Measurements from ENCODE around the gene ITGB6. TPM values are rescaled to one million over a fixed set of nuclear protein-coding genes. Genes with fewer than 3 reads are reported as not detected.

ITGB6 gene
- total and polyA plus RNA-seq, 10 of the 15 experiments (the other 5 are each of a cell fraction or from before 2014, with no cell fraction given) = 0.04 TPM; not detected in 9

GRCh38 chr2:160203007-160203406, 2.9 kb upstream of the ITGB6 start:
- H3K79me2 ChIP-seq (ENCODE audit: control insufficient read depth, insufficient read depth, low read length) = no peaks in the 10 kb centered on the region
- BruUV-seq (replicated peaks) = no TSS peak
- RAD21 ChIA-PET (ENCODE audit: unreplicated experiment) = no interaction called here
- FAIRE-seq (no peak), DNase-seq (ENCODE audit: low read depth, low spot score) (no peak), ATAC-seq (no peak)
- H3K4me3 ChIP-seq = no peak overlapping the region
- peaks cover 8% of the 10 kb centered on the region for H3K4me1 ChIP-seq (ENCODE audit: control insufficient read depth, insufficient read depth, low read length)
- POLR2A ChIA-PET = interaction anchor here (1.5 kb wide), 1 partner anchor 16 kb away, joined by 3 read pairs; no protein-coding TSS in a partner anchor
- WGBS (ENCODE audit: insufficient coverage, insufficient replicate concordance, low lambda C conversion rate, missing lambda C conversion rate) = 100% methylated on average over 1 of the region's 1 CpG
- SMC1A ChIA-PET (ENCODE audit: uncharacterized antibody, unreplicated experiment) = no interaction called here
- CTCF ChIA-PET = interaction anchor here (1.0 to 1.4 kb wide), 3 partner anchors 17 to 1126 kb away, joined by 3 to 6 read pairs (median 3); no protein-coding TSS in a partner anchor
- no peak overlapping the region for H2AFZ ChIP-seq (ENCODE audit: control insufficient read depth, low read depth, low read length)
- no peak overlapping the region for H3K27ac ChIP-seq (ENCODE audit: control insufficient read depth, insufficient read depth)
- no peaks in the 10 kb centered on the region for H3K27me3 ChIP-seq (replicated peaks in 1 of 2; ENCODE audit: control insufficient read depth in 2 of 2, insufficient read depth in 2 of 2, low read length in 1 of 2)
- in situ Hi-C loops (cut with MboI) = no loop called here
- no peak overlapping the region for H3K4me2 ChIP-seq (ENCODE audit: control insufficient read depth, insufficient read depth)
- no peaks in the 10 kb centered on the region for H4K20me1 ChIP-seq (ENCODE audit: control insufficient read depth, insufficient read depth)
- H3K9me3 ChIP-seq (replicated peaks; ENCODE audit: control insufficient read depth, insufficient read depth, low read length) = peaks cover 2% of the 10 kb centered on the region; the same call in 2 of the 3 replicates
- no peaks in the 10 kb centered on the region; a peak in 1 of 4 replicates for H3K36me3 ChIP-seq (ENCODE audit: control insufficient read depth in 2 of 2, insufficient read depth in 2 of 2, low read length in 1 of 2)
- intact Hi-C loops (cut with micrococcal nuclease; ENCODE audit: unreplicated experiment) = loop anchor here (10.0 kb wide), 1 partner anchor 308 kb away; no protein-coding TSS in a partner anchor
- no peak overlapping the region for H3K9ac ChIP-seq (ENCODE audit: control insufficient read depth, insufficient read depth, low read length)
- TF ChIP-seq TAF1 (IDR thresholded peaks at IDR 0.05; ENCODE audit: borderline replicate concordance, low read depth, low read length) = no peak
- TF ChIP-seq E2F8 (IDR thresholded peaks at IDR 0.05; ENCODE audit: low read depth, partially characterized antibody) = no peak
- TF ChIP-seq, protein P1, sequence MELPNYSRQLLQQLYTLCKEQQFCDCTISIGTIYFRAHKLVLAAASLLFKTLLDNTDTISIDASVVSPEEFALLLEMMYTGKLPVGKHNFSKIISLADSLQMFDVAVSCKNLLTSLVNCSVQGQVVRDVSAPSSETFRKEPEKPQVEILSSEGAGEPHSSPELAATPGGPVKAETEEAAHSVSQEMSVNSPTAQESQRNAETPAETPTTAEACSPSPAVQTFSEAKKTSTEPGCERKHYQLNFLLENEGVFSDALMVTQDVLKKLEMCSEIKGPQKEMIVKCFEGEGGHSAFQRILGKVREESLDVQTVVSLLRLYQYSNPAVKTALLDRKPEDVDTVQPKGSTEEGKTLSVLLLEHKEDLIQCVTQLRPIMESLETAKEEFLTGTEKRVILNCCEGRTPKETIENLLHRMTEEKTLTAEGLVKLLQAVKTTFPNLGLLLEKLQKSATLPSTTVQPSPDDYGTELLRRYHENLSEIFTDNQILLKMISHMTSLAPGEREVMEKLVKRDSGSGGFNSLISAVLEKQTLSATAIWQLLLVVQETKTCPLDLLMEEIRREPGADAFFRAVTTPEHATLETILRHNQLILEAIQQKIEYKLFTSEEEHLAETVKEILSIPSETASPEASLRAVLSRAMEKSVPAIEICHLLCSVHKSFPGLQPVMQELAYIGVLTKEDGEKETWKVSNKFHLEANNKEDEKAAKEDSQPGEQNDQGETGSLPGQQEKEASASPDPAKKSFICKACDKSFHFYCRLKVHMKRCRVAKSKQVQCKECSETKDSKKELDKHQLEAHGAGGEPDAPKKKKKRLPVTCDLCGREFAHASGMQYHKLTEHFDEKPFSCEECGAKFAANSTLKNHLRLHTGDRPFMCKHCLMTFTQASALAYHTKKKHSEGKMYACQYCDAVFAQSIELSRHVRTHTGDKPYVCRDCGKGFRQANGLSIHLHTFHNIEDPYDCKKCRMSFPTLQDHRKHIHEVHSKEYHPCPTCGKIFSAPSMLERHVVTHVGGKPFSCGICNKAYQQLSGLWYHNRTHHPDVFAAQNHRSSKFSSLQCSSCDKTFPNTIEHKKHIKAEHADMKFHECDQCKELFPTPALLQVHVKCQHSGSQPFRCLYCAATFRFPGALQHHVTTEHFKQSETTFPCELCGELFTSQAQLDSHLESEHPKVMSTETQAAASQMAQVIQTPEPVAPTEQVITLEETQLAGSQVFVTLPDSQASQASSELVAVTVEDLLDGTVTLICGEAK (IDR thresholded peaks at IDR 0.05; ENCODE audit: borderline replicate concordance) = no peak
- no peak for TF ChIP-seq BCL3 (IDR thresholded peaks at IDR 0.05; ENCODE audit: borderline replicate concordance, insufficient read depth, low read depth, low read length, poor library complexity, severe bottlenecking)
- TF ChIP-seq RUNX3 (IDR thresholded peaks at IDR 0.05; ENCODE audit: low read length) = no peak
- no peak for TF ChIP-seq NFXL1 (IDR thresholded peaks at IDR 0.05; ENCODE audit: borderline replicate concordance)
- no peak for TF ChIP-seq RBBP5 (conservative IDR thresholded peaks at IDR 0.05)
- TF ChIP-seq RAD21 (IDR thresholded peaks at IDR 0.05; ENCODE audit: insufficient read depth, low read depth, low read length) = no peak
- TF ChIP-seq, protein P2, sequence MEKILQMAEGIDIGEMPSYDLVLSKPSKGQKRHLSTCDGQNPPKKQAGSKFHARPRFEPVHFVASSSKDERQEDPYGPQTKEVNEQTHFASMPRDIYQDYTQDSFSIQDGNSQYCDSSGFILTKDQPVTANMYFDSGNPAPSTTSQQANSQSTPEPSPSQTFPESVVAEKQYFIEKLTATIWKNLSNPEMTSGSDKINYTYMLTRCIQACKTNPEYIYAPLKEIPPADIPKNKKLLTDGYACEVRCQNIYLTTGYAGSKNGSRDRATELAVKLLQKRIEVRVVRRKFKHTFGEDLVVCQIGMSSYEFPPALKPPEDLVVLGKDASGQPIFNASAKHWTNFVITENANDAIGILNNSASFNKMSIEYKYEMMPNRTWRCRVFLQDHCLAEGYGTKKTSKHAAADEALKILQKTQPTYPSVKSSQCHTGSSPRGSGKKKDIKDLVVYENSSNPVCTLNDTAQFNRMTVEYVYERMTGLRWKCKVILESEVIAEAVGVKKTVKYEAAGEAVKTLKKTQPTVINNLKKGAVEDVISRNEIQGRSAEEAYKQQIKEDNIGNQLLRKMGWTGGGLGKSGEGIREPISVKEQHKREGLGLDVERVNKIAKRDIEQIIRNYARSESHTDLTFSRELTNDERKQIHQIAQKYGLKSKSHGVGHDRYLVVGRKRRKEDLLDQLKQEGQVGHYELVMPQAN (conservative IDR thresholded peaks at IDR 0.05) = no peak
- no peak for TF ChIP-seq BRCA1 (IDR thresholded peaks at IDR 0.05; ENCODE audit: low read depth, low read length)
- TF ChIP-seq, protein P3, sequence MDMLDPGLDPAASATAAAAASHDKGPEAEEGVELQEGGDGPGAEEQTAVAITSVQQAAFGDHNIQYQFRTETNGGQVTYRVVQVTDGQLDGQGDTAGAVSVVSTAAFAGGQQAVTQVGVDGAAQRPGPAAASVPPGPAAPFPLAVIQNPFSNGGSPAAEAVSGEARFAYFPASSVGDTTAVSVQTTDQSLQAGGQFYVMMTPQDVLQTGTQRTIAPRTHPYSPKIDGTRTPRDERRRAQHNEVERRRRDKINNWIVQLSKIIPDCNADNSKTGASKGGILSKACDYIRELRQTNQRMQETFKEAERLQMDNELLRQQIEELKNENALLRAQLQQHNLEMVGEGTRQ (IDR thresholded peaks at IDR 0.05; ENCODE audit: borderline replicate concordance, low read depth, low read length) = no peak
- no peak for TF ChIP-seq JUND (IDR thresholded peaks at IDR 0.05; ENCODE audit: low read depth, low read length)

Data from GM12878 (cell line).